KOPT-K1 (cell line): ENCODE data around the gene ARX.

ENCODE experiments used
- H3K27ac ChIP-seq: fragments of 200-600 bp; sonication (generic); 2 replicates; pipeline ENCODE4 v1.5.1; 2016; ENCODE audit warnings: antibody characterized with exemption, mild to moderate bottlenecking, low read depth, low read length; ENCODE audit not compliant: poor library complexity, severe bottlenecking
- H3K36me3 ChIP-seq: fragments of 200-600 bp; sonication (generic); 2 replicates; pipeline ENCODE4 v1.5.1; 2017; ENCODE audit warnings: antibody characterized with exemption, mild to moderate bottlenecking, low read length, moderate library complexity; ENCODE audit not compliant: insufficient read depth
- H3K9me3 ChIP-seq: fragments of 200-600 bp; sonication (generic); 2 replicates; pipeline ENCODE4 v1.5.1; 2017; ENCODE audit warnings: antibody characterized with exemption, low read length, mild to moderate bottlenecking; ENCODE audit not compliant: insufficient read depth, poor library complexity, severe bottlenecking

The ARX gene

GRCh38 chrX:24993879-24994278 lies 21.9 kb downstream of the ARX start:
- no peaks in the 10 kb centered on the region for H3K9me3 ChIP-seq
- H3K36me3 ChIP-seq, result peaks cover 18% of the 10 kb centered on the region; the same call in 1 of the 2 replicates
- H3K27ac ChIP-seq, result no peak overlapping the region

DNA sequence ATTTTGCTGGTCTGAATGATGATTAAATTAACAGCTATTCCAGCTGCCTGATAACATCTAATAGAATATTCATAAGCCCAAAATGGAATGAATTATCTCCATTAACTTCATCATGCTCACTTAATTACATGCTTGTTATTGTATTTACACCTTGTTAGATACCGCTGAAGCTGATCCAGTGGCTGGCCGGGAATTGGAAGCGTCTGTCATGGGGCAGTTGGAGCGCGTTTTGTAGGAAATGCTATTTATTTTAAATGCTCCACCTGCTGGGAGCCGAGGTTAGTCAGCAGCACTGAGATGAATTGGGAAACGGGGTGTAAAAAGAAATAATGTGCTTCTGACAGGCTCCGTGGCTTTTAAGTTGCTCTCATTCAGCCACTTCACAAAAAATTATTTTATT lies 25.2 kb downstream of the ARX start:
- Histone ChIP-seq H3K27ac (no peak overlapping the region), H3K36me3 (peaks cover 19% of the 10 kb centered on the region), H3K9me3 (no peaks in the 10 kb centered on the region)

GRCh38 chrX:24988314-24988713 lies 27.5 kb downstream of the ARX start:
- peaks cover 19% of the 10 kb centered on the region for H3K36me3 ChIP-seq
- no peak overlapping the region for H3K27ac ChIP-seq
- no peaks in the 10 kb centered on the region for H3K9me3 ChIP-seq

GRCh38 chrX:24987731-24988130 lies 28.0 kb downstream of the ARX start:
- H3K9me3 ChIP-seq, result no peaks in the 10 kb centered on the region
- peaks cover 19% of the 10 kb centered on the region for H3K36me3 ChIP-seq
- H3K27ac ChIP-seq, result no peak overlapping the region

- Histone ChIP-seq H3K36me3 (peaks cover 19% of the 10 kb centered on the region), H3K27ac (no peak overlapping the region), H3K9me3 (no peaks in the 10 kb centered on the region)
Observed at GRCh38 chrX:24985120-24985519, 30.6 kb downstream of the ARX start.

- Histone ChIP-seq H3K27ac (no peak overlapping the region), H3K9me3 (no peaks in the 10 kb centered on the region), H3K36me3 (peaks cover 19% of the 10 kb centered on the region)
Observed at GRCh38 chrX:24983931-24984330, 31.8 kb downstream of the ARX start.

GRCh38 chrX:24982306-24982965 lies 33.3 kb downstream of the ARX start:
- H3K27ac ChIP-seq, result no peak overlapping the region
- H3K9me3 ChIP-seq, result no peaks in the 10 kb centered on the region
- H3K36me3 ChIP-seq, result peaks cover 12% of the 10 kb centered on the region

DNA sequence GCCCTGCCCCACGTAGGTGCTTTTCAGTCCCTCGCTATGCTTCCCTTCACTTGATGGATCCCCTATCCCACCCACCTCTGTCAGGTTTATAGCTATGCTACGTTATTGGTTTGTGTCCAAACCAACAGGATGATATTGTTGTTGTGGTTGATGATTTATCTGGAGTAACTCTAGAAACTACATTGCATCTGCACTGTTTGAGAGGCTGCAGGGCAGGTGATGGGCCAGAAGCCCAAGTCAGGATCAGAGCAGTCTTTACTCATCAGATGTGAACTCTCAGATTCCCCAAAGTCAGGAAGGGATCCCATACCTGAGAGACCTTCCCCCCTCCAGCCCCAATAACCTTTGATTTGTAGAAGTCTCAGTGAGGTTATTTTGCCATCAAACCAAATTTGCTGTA lies 34.7 kb downstream of the ARX start:
- H3K27ac ChIP-seq, result no peak overlapping the region
- H3K36me3 ChIP-seq, result peaks cover 4% of the 10 kb centered on the region; the same call in 1 of the 2 replicates
- no peaks in the 10 kb centered on the region for H3K9me3 ChIP-seq

GRCh38 chrX:24979081-24979480 lies 36.7 kb downstream of the ARX start:
- Histone ChIP-seq H3K27ac (no peak overlapping the region), H3K36me3 (peaks cover 4% of the 10 kb centered on the region; the same call in 1 of the 2 replicates), H3K9me3 (no peaks in the 10 kb centered on the region)

- Histone ChIP-seq H3K27ac (no peak overlapping the region), H3K36me3 (peaks cover 7% of the 10 kb centered on the region; the same call in 1 of the 2 replicates), H3K9me3 (no peaks in the 10 kb centered on the region)
Observed at GRCh38 chrX:24969812-24970211, 46.0 kb downstream of the ARX start.

DNA sequence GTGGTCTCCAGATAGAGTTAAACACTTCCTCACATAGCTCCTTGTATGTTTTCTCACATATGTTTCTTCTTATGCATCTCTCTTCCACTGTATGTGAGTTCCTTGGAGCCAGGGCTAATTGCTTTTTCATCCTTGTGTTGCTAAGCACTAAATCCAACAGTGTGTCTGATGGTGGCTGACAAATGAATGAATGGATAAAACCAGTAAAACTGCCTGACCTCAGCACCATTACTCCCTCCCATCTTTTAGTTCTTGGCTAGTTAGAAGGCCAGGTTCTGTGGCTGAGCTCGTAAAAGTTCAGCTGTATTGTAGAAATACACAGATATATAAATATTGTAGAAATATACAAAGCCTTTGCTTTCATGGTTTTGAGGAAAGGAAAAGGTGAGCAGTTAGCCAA lies 50.4 kb downstream of the ARX start:
- Histone ChIP-seq H3K9me3 (no peaks in the 10 kb centered on the region), H3K36me3 (peaks cover 7% of the 10 kb centered on the region; the same call in 1 of the 2 replicates), H3K27ac (no peak overlapping the region)

DNA sequence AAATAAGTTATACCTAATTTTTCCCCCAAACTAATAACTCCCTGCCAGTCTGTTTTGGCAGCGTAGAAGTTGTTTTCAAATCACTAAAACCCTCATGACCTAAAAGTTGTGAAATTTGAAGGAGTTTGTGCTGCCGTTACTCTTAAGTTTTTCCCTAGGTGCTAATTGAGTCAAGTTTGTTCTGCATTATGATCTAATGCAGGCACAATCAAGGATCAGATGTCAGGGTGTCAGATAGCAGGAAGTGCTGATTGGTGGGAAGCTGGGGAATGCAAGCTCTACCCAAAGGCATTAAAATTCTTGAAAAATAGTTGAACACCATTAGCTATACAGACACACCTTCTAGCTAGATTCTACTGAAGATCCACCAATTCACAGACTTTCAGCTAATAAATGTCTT lies 51.9 kb downstream of the ARX start:
- Histone ChIP-seq H3K27ac (no peak overlapping the region), H3K9me3 (no peaks in the 10 kb centered on the region), H3K36me3 (peaks cover 7% of the 10 kb centered on the region; the same call in 1 of the 2 replicates)

DNA sequence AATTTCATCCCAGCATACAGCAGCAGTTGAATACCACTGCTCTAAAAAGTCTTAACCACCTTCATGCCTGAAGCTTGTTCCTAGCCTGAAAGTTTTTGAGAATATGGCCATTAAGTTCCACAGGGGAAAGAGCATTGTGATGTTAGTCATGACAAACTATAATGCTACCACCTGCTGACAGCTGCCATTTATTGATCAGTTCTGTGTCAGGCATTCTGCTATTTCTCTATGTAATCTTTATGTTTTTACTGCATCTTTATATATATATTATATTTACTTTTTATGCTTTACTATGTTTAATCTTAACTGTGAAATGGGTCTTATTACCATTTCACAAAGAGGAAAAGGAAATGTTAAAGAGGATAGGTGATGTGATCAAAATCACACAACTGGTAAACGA lies 54.0 kb downstream of the ARX start:
- Histone ChIP-seq H3K27ac (no peak overlapping the region), H3K36me3 (peaks cover 7% of the 10 kb centered on the region), H3K9me3 (no peaks in the 10 kb centered on the region)

- H3K27ac ChIP-seq, result no peak overlapping the region
- H3K36me3 ChIP-seq, result no peaks in the 10 kb centered on the region; the same call in 1 of the 2 replicates
- no peaks in the 10 kb centered on the region for H3K9me3 ChIP-seq
Observed at GRCh38 chrX:24956828-24957227, 58.9 kb downstream of the ARX start.

DNA sequence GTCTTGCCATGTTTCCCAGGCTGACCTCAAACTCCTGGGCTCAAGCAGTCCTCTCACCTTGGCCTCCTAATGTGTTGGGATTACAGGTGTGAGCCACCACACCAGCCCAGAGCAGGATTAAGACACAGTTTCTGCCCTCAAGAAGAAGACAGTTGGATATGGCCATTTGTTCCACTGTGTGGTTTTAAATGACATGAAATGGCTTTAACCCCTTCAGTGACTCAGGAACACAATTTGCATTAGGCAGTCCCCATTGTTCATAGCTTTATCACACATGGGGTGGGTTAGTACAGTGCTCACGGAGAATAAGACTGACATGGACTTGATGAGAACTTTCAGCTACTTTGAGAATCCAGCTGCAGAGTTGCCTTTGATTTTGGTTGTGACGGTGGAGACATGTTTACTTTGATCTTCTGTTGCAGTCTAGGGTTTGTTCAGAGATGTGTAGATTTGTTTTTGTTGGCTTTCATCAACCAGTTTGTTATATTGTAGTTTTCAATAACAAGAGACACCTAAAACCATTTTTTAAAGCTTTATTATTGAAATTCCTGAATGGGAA lies 60.3 kb downstream of the ARX start:
- no peaks in the 10 kb centered on the region; the same call in 1 of the 2 replicates for H3K36me3 ChIP-seq
- no peaks in the 10 kb centered on the region for H3K9me3 ChIP-seq
- no peak overlapping the region for H3K27ac ChIP-seq

- H3K27ac ChIP-seq, result no peak overlapping the region
- no peaks in the 10 kb centered on the region; the same call in 1 of the 2 replicates for H3K36me3 ChIP-seq
- no peaks in the 10 kb centered on the region for H3K9me3 ChIP-seq
Observed at GRCh38 chrX:24954732-24955131, 61.0 kb downstream of the ARX start.
